HG03139 (cell line): Measurements from ENCODE around the gene RGS8.

Experiments
- ATAC-seq: cut with Tn5 transposase; IDR thresholded peaks from one replicate; pipeline ENCODE4 v1.9.1; 2021; ENCODE audit not compliant: unreplicated experiment

Gene RGS8

GRCh38 chr1:182672487-182672836 lies 11.9 kb downstream of the RGS8 start:
- ATAC-seq = no peak

- ATAC-seq = no peak
Observed at GRCh38 chr1:182671750-182672486, 12.5 kb downstream of the RGS8 start.

GRCh38 chr1:182670032-182670749 lies 14.2 kb downstream of the RGS8 start:
- ATAC-seq = no peak

- ATAC-seq = no peak
Observed at GRCh38 chr1:182669266-182669665, 15.1 kb downstream of the RGS8 start.

GRCh38 chr1:182668521-182669054 lies 15.8 kb downstream of the RGS8 start:
- no peak for ATAC-seq

GRCh38 chr1:182667848-182668505 lies 16.4 kb downstream of the RGS8 start:
- no peak for ATAC-seq

GRCh38 chr1:182666706-182667105 lies 17.7 kb downstream of the RGS8 start:
- no peak for ATAC-seq

- no peak for ATAC-seq
Observed at GRCh38 chr1:182664296-182664695, 20.1 kb downstream of the RGS8 start.

GRCh38 chr1:182662956-182663355 lies 21.4 kb downstream of the RGS8 start:
- ATAC-seq = no peak

- no peak for ATAC-seq
Observed at GRCh38 chr1:182662121-182662890, 22.1 kb downstream of the RGS8 start.

GRCh38 chr1:182658055-182658454 lies 26.3 kb downstream of the RGS8 start:
- ATAC-seq = no peak

- no peak for ATAC-seq
Observed at GRCh38 chr1:182656842-182657397, 27.5 kb downstream of the RGS8 start.

- ATAC-seq = no peak
Observed at GRCh38 chr1:182653986-182654385, 30.4 kb downstream of the RGS8 start.

GRCh38 chr1:182652933-182653332 lies 31.5 kb downstream of the RGS8 start:
- no peak for ATAC-seq

GRCh38 chr1:182651339-182651724 lies 33.1 kb downstream of the RGS8 start:
- no peak for ATAC-seq

- no peak for ATAC-seq
Observed at GRCh38 chr1:182650678-182651338, 33.6 kb downstream of the RGS8 start.

- ATAC-seq = no peak
Observed at GRCh38 chr1:182649041-182649440, 35.3 kb downstream of the RGS8 start.

GRCh38 chr1:182646739-182647138 lies 37.6 kb downstream of the RGS8 start:
- ATAC-seq = no peak

- no peak for ATAC-seq
Observed at GRCh38 chr1:182644886-182645285, 39.5 kb downstream of the RGS8 start.

- ATAC-seq = no peak
Observed at GRCh38 chr1:182643699-182644098, 40.7 kb downstream of the RGS8 start.
